K562 (cell line): ENCODE data around the gene RNASE8. TPM values are rescaled to one million over a fixed set of nuclear protein-coding genes. Genes with fewer than 3 reads are reported as not detected.

ENCODE experiments used
- ATAC-seq: fragments of 200-7000 bp; cut with Tn5 transposase; 3 replicates; pipeline ENCODE4 v1.9.1; 2020; ENCODE audit warnings: moderate library complexity
- BruUV-seq: library from RNA; stranded (reverse); fragments of 400-500 nt; replicated peaks from 2 replicates; lab custom pipeline; 2021; lab: Mats Ljungman, UMichigan
- CTCF ChIA-PET: fragments of 300-600 bp; formaldehyde crosslinking; extraction: SDS; loops from one replicate; lab custom pipeline; 2021; ENCODE audit warnings: low intra/inter-chr PET ratio; lab: Yijun Ruan, JAX
- POLR2A ChIA-PET: fragments of 300-600, 350-650 bp; sonication (Branson Sonifier 250); formaldehyde crosslinking; extraction: SDS; loops from one replicate; lab custom pipeline; 2021; ENCODE audit warnings: antibody characterized with exemption, inconsistent platforms; lab: Yijun Ruan, JAX
- DNase-seq, 4 experiments: peaks; one replicate each; pipeline versions ENCODE4 v3.0.0 to v3.0.0-alpha.2; 2011 to 2018; ENCODE audit warnings: low spot score in 3 of 4, mixed read lengths in 3 of 4; ENCODE audit errors: extremely low read depth in 1 of 4
- FAIRE-seq: peaks from 2 replicates; lab custom pipeline; 2011; peaks lifted over from hg19 to GRCh38; lab: Jason Lieb, UNC
- H2AFZ ChIP-seq: 2 replicates; pipeline ENCODE4 v1.6.0; 2011; ENCODE audit warnings: low read depth, low read length, control low read depth, inconsistent platforms
- H3K27ac ChIP-seq: fragments of 200-600 bp; 3 replicates; pipeline ENCODE4 v1.8.0; 2011; ENCODE audit warnings: low read depth, mild to moderate bottlenecking, control low read depth, inconsistent platforms, low read length, moderate library complexity, mixed read lengths; ENCODE audit errors: extremely low read depth
- H3K27me3 ChIP-seq, 2 experiments: fragments of 300-600 bp in 1 of 2; 2 replicates in 1 of 2; 3 replicates in 1 of 2; pipeline versions ENCODE4 v1.6.0 to v1.8.0; 2011; ENCODE audit warnings: inconsistent platforms in 2 of 2, low read length in 2 of 2, mild to moderate bottlenecking in 1 of 2, mixed read lengths in 1 of 2, moderate library complexity in 1 of 2; ENCODE audit not compliant: control insufficient read depth in 2 of 2, insufficient read depth in 2 of 2
- H3K36me3 ChIP-seq: fragments of 300-600 bp; 3 replicates; pipeline ENCODE4 v1.8.0; 2011; ENCODE audit warnings: mild to moderate bottlenecking, low read length, inconsistent platforms; ENCODE audit not compliant: control insufficient read depth, insufficient read depth
- H3K4me1 ChIP-seq, 2 experiments: fragments of 200-600 bp in 1 of 2; replicated peaks in 1 of 2; 2 replicates in 1 of 2; 3 replicates in 1 of 2; pipeline versions ENCODE4 v1.5.1 to v1.8.0; 2011; ENCODE audit warnings: inconsistent platforms in 2 of 2, low read length in 2 of 2, mild to moderate bottlenecking in 1 of 2, mixed read lengths in 1 of 2, moderate library complexity in 1 of 2; ENCODE audit not compliant: control insufficient read depth in 2 of 2, insufficient read depth in 2 of 2
- H3K4me2 ChIP-seq: 2 replicates; pipeline ENCODE4 v1.6.1; 2011; ENCODE audit warnings: low read length, control low read depth, inconsistent platforms, mixed read lengths; ENCODE audit not compliant: insufficient read depth
- H3K4me3 ChIP-seq: fragments of 200-600 bp; sonication (generic), shearing (Covaris generic); 2 replicates; pipeline ENCODE4 v1.5.1; 2016; ENCODE audit warnings: control low read depth, inconsistent platforms
- H3K79me2 ChIP-seq: fragments of 200-600 bp; 3 replicates; pipeline ENCODE4 v1.8.0; 2011; ENCODE audit warnings: low read length, inconsistent platforms; ENCODE audit not compliant: control insufficient read depth, insufficient read depth
- H3K9ac ChIP-seq, 2 experiments: 2 replicates each; pipeline versions ENCODE4 v1.6.0 to v1.6.1; 2011; ENCODE audit warnings: low read depth in 2 of 2, low read length in 2 of 2, control low read depth in 1 of 2, inconsistent platforms in 1 of 2, mild to moderate bottlenecking in 1 of 2, mixed read lengths in 1 of 2; ENCODE audit not compliant: insufficient read depth in 1 of 2
- H3K9me1 ChIP-seq: one replicate; pipeline ENCODE4 v1.6.0; 2011; ENCODE audit warnings: inconsistent platforms, mild to moderate bottlenecking, low read length, moderate library complexity; ENCODE audit not compliant: control insufficient read depth, insufficient read depth
- H3K9me3 ChIP-seq: replicated peaks from 2 replicates; pipeline ENCODE4 v1.5.1; 2011; ENCODE audit warnings: low read depth, low read length, inconsistent platforms; ENCODE audit not compliant: control insufficient read depth, insufficient read depth
- H4K20me1 ChIP-seq: replicated peaks from 2 replicates; pipeline ENCODE4 v1.6.1; 2011; ENCODE audit warnings: low read length, inconsistent platforms, mixed read lengths; ENCODE audit not compliant: control insufficient read depth, insufficient read depth
- E2F5 ChIP-seq: sonication (generic); formaldehyde crosslinking; IDR thresholded peaks from 2 replicates; pipeline ENCODE4 v1.8.0; 2022; ENCODE audit warnings: mild to moderate bottlenecking, missing genetic modification reagents
- EGR1 ChIP-seq: fragments of 450-650 bp; conservative IDR thresholded peaks from 2 replicates; pipeline ENCODE4 v1.6.1; 2017; ENCODE audit warnings: mild to moderate bottlenecking
- JUN ChIP-seq, 2 experiments: sonication (generic) in 1 of 2; formaldehyde crosslinking in 1 of 2; IDR thresholded peaks; 2 replicates each; pipeline versions ENCODE4 v1.6.1 to v1.8.0; 2012 to 2022; ENCODE audit warnings: borderline replicate concordance in 2 of 2, mild to moderate bottlenecking in 2 of 2, improper control_type of control experiment in 1 of 2, low read depth in 1 of 2, low read length in 1 of 2, missing genetic modification reagents in 1 of 2
- MBD1 ChIP-seq: fragments of 250-450 bp; sonication (Bioruptor Pico); IDR thresholded peaks from 2 replicates; pipeline ENCODE4 v1.8.0; 2022; ENCODE audit warnings: inconsistent platforms
- MLLT1 ChIP-seq, 2 experiments: fragments of 450-650 bp; IDR thresholded peaks; 2 replicates each; pipeline ENCODE4 v1.6.1; 2016
- MTA3 ChIP-seq: fragments of 450-650 bp; formaldehyde crosslinking; IDR thresholded peaks from 2 replicates; pipeline ENCODE4 v1.6.1; 2017; ENCODE audit warnings: mild to moderate bottlenecking, borderline replicate concordance
- VEZF1 ChIP-seq: fragments of 200-800 bp; sonication (Bioruptor generic); IDR thresholded peaks from 2 replicates; pipeline ENCODE4 v1.6.1; 2017; ENCODE audit warnings: missing genetic modification characterization, missing compliant biosample characterization
- ZBTB17 ChIP-seq: fragments of 450-650 bp; formaldehyde crosslinking; IDR thresholded peaks from 2 replicates; pipeline ENCODE4 v1.4.0; 2020; ENCODE audit warnings: mild to moderate bottlenecking
- ZMIZ1 ChIP-seq, 2 experiments: fragments of 150-350 bp in 1 of 2; IDR thresholded peaks; 2 replicates each; pipeline ENCODE4 v1.6.1; 2012 to 2016; ENCODE audit warnings: low read depth in 2 of 2, low read length in 2 of 2, mild to moderate bottlenecking in 1 of 2, moderate library complexity in 1 of 2
- WGBS: fragments of 100-300 bp; shearing (Covaris generic); methylation state at CpG from one replicate; pipeline ENCODE4 v1.1.6; 2016; ENCODE audit warnings: low coverage, mixed read lengths; ENCODE audit not compliant: insufficient coverage; ENCODE audit errors: missing lambda C conversion rate; 5-methylcytosine and 5-hydroxymethylcytosine counted together
- in situ Hi-C: fragments of 300-500 bp; cut with MboI; formaldehyde crosslinking; loops from 4 replicates; pipeline ENCODE4 v1.15.0; 2018; ENCODE audit warnings: inconsistent platforms, mixed read lengths
- intact Hi-C: fragments of 100-400 bp; cut with micrococcal nuclease; formaldehyde crosslinking; loops from 2 replicates; pipeline ENCODE4 v1.14.2; 2022
- polyA plus RNA-seq, 8 experiments: library from polyadenylated mRNA; depleted of rRNA in 4 of 8; stranded (reverse) in 5 of 8; unstranded in 3 of 8; fragments of >200 nt; fragmentation: Nextera tagmentation in 2 of 8; fragmentation: Illumina TruSeq in 1 of 8; extraction: Ambion mirVana in 2 of 8; extraction: Trizol in 1 of 8; gene quantifications; 2 replicates each; pipeline versions ENCODE4 v1.2.1 to v1.2.3, GENCODE V29; 2011 to 2014; ENCODE audit warnings: inconsistent platforms in 1 of 8, missing spikeins in 1 of 8
- total RNA-seq, 7 experiments: library from RNA; depleted of rRNA in 6 of 7; stranded (reverse); fragments of >200 nt in 6 of 7; fragmentation: Illumina TruSeq in 2 of 7; extraction: Trizol in 2 of 7; gene quantifications; 2 replicates each; pipeline versions ENCODE4 v1.2.1 to v1.2.3, GENCODE V29; 2011 to 2021; ENCODE audit warnings: low replicate concordance in 1 of 7

Gene RNASE8
- total and polyA plus RNA-seq, 9 of the 15 experiments (the other 6 are each of a cell fraction or from before 2014, with no cell fraction given) = not detected

- WGBS = 28% methylated on average over 3 of the region's 3 CpGs
- Histone ChIP-seq H3K36me3 (no peaks in the 10 kb centered on the region), H3K4me1 (peaks cover 2 to 8% of the 10 kb centered on the region in 2 experiments; a peak in 3 of 5 replicates), H3K27ac (no peak overlapping the region), H3K9me3 (no peaks in the 10 kb centered on the region), H3K4me3 (no peak overlapping the region), H2AFZ (peak overlapping the region; percentile 78), H3K4me2 (no peak overlapping the region), H3K9me1 (no peaks in the 10 kb centered on the region), H3K79me2 (no peaks in the 10 kb centered on the region), H3K27me3 (no peaks in the 10 kb centered on the region), H3K9ac (no peak overlapping the region), H4K20me1 (no peaks in the 10 kb centered on the region)
- intact Hi-C loops (no loop called here), in situ Hi-C loops (no loop called here)
- POLR2A ChIA-PET = interaction anchor here (0.6 kb wide), 1 partner anchor 13 kb away, joined by 3 read pairs; no protein-coding TSS in a partner anchor
- BruUV-seq = no TSS peak
- ATAC-seq (no peak), DNase-seq (no peak), FAIRE-seq (no peak)
- CTCF ChIA-PET = interaction anchor here (0.6 kb wide), 1 partner anchor 53 kb away, joined by 3 read pairs; no protein-coding TSS in a partner anchor
- peak in 1 of 2 experiments; percentile 95; a peak in 2 of 4 replicates for TF ChIP-seq MLLT1 (IDR thresholded peaks at IDR 0.05)
- TF ChIP-seq EGR1 = 0 out of 2 replicates have a peak, but pooled peaks have one; percentile 6
- TF ChIP-seq VEZF1 (CRISPR knock-in tag) = no peak
- TF ChIP-seq MTA3 = no peak
- TF ChIP-seq E2F5 (CRISPR knock-in tag) = no peak
- peak; percentile 98 for TF ChIP-seq ZBTB17 (CRISPR knock-in tag)
- TF ChIP-seq ZMIZ1 (IDR thresholded peaks at IDR 0.05; ENCODE audit: low read depth in 2 of 2, low read length in 2 of 2) = peak in 1 of 2 experiments; percentile 71; a peak in 1 of 4 replicates
- TF ChIP-seq MBD1 = no peak
- TF ChIP-seq JUN (IDR thresholded peaks at IDR 0.05; ENCODE audit: borderline replicate concordance, low read depth, low read length) = no peak
- TF ChIP-seq JUN (CRISPR knock-in tag; IDR thresholded peaks at IDR 0.05; ENCODE audit: borderline replicate concordance) = no peak
These were observed 8.3 kb upstream of the RNASE8 start for GRCh38 chr14:21049271-21049673.
